ENCODE data around the gene CDC42. TPM values are rescaled to one million over a fixed set of nuclear protein-coding genes. Genes with fewer than 3 reads are reported as not detected.

The CDC42 gene
- total and polyA plus RNA-seq, 3 experiments from 2014 or later: 294 to 347 (median 317) TPM

GRCh38 chr1:22127731-22128130 lies 75.2 kb downstream of the CDC42 start:
- Mint-ChIP-seq H3K27me3 (no peaks in the 10 kb centered on the region), H3K36me3 (no peaks in the 10 kb centered on the region), H3K4me3 (no peak overlapping the region), H3K27ac (peak overlapping the region in 2 of 8 donors; percentile 18 to 26), H3K9me3 (no peaks in the 10 kb centered on the region), H3K4me1 (no peaks in the 10 kb centered on the region)
- no peak overlapping the region for H3K4me3 ChIP-seq (ENCODE audit: low read length)
- no peaks in the 10 kb centered on the region for H3K36me3 ChIP-seq (ENCODE audit: insufficient read depth, low read length)
- DNase-seq: no peak
- H3K4me1 ChIP-seq (ENCODE audit: insufficient read depth, low read length): no peaks in the 10 kb centered on the region
- no peak overlapping the region for H3K27ac ChIP-seq (ENCODE audit: low read depth, low read length)
- no peaks in the 10 kb centered on the region for H3K27me3 ChIP-seq (ENCODE audit: insufficient read depth, low read length, poor library complexity, severe bottlenecking)
- CTCF ChIA-PET: interaction anchor here (0.9 kb wide), 1 partner anchor 22 kb away, joined by 3 read pairs; no protein-coding TSS in a partner anchor
- POLR2A ChIA-PET: no interaction called here
- H3K9me3 ChIP-seq (ENCODE audit: low read length): no peaks in the 10 kb centered on the region

GRCh38 chr1:22128392-22128791 lies 75.9 kb downstream of the CDC42 start:
- Mint-ChIP-seq H3K9me3 (no peaks in the 10 kb centered on the region), H3K27me3 (no peaks in the 10 kb centered on the region), H3K4me3 (no peak overlapping the region), H3K36me3 (no peaks in the 10 kb centered on the region), H3K27ac (no peak overlapping the region), H3K4me1 (no peaks in the 10 kb centered on the region)
- Histone ChIP-seq H3K4me1 (ENCODE audit: insufficient read depth, low read length) (no peaks in the 10 kb centered on the region), H3K9me3 (ENCODE audit: low read length) (no peaks in the 10 kb centered on the region), H3K27me3 (ENCODE audit: insufficient read depth, low read length, poor library complexity, severe bottlenecking) (no peaks in the 10 kb centered on the region), H3K27ac (ENCODE audit: low read depth, low read length) (no peak overlapping the region), H3K36me3 (ENCODE audit: insufficient read depth, low read length) (no peaks in the 10 kb centered on the region), H3K4me3 (ENCODE audit: low read length) (no peak overlapping the region)
- ChIA-PET POLR2A (no interaction called here), CTCF (interaction anchor here (0.9 kb wide), 1 partner anchor 23 kb away, joined by 3 read pairs; no protein-coding TSS in a partner anchor)
- no peak for DNase-seq

- Histone ChIP-seq H3K27me3 (ENCODE audit: insufficient read depth, low read length, poor library complexity, severe bottlenecking) (no peaks in the 10 kb centered on the region), H3K4me1 (ENCODE audit: insufficient read depth, low read length) (no peaks in the 10 kb centered on the region), H3K36me3 (ENCODE audit: insufficient read depth, low read length) (no peaks in the 10 kb centered on the region), H3K9me3 (ENCODE audit: low read length) (no peaks in the 10 kb centered on the region), H3K4me3 (ENCODE audit: low read length) (no peak overlapping the region), H3K27ac (ENCODE audit: low read depth, low read length) (no peak overlapping the region)
- H3K4me3 Mint-ChIP-seq: no peak overlapping the region
- H3K27me3 Mint-ChIP-seq: peaks cover under 1 to 1% of the 10 kb centered on the region in 2 donors
- no peaks in the 10 kb centered on the region for H3K9me3 Mint-ChIP-seq
- ChIA-PET CTCF (interaction anchor here (1.3 kb wide), 1 partner anchor 11 kb away, joined by 3 read pairs; no protein-coding TSS in a partner anchor), POLR2A (no interaction called here)
- H3K36me3 Mint-ChIP-seq: no peaks in the 10 kb centered on the region
- no peak for DNase-seq
- H3K4me1 Mint-ChIP-seq: no peaks in the 10 kb centered on the region
- H3K27ac Mint-ChIP-seq: peak overlapping the region in 1 of 8 donors; percentile 9
Measured at GRCh38 chr1:22129501-22130117, 77.1 kb downstream of the CDC42 start.

GRCh38 chr1:22131062-22131461 lies 78.6 kb downstream of the CDC42 start:
- no peaks in the 10 kb centered on the region for H3K4me1 ChIP-seq (ENCODE audit: insufficient read depth, low read length)
- DNase-seq: no peak
- Mint-ChIP-seq H3K9me3 (no peaks in the 10 kb centered on the region), H3K4me3 (no peak overlapping the region), H3K27ac (no peak overlapping the region), H3K27me3 (peaks cover 6 to 8% of the 10 kb centered on the region in 2 donors), H3K4me1 (no peaks in the 10 kb centered on the region), H3K36me3 (no peaks in the 10 kb centered on the region)
- ChIA-PET CTCF (interaction anchor here (1.7 kb wide), 1 partner anchor 73 kb away, joined by 3 read pairs; no protein-coding TSS in a partner anchor), POLR2A (no interaction called here)
- H3K36me3 ChIP-seq (ENCODE audit: insufficient read depth, low read length): no peaks in the 10 kb centered on the region
- no peak overlapping the region for H3K27ac ChIP-seq (ENCODE audit: low read depth, low read length)
- no peaks in the 10 kb centered on the region for H3K9me3 ChIP-seq (ENCODE audit: low read length)
- H3K27me3 ChIP-seq (ENCODE audit: insufficient read depth, low read length, poor library complexity, severe bottlenecking): no peaks in the 10 kb centered on the region
- no peak overlapping the region for H3K4me3 ChIP-seq (ENCODE audit: low read length)

- DNase-seq: peak; percentile 40 to 61 (median 42)
- Mint-ChIP-seq H3K27me3 (peaks cover 6 to 8% of the 10 kb centered on the region in 2 donors), H3K27ac (no peak overlapping the region), H3K4me3 (no peak overlapping the region), H3K9me3 (no peaks in the 10 kb centered on the region), H3K4me1 (no peaks in the 10 kb centered on the region), H3K36me3 (no peaks in the 10 kb centered on the region)
- H3K4me1 ChIP-seq (ENCODE audit: insufficient read depth, low read length): no peaks in the 10 kb centered on the region
- no peaks in the 10 kb centered on the region for H3K9me3 ChIP-seq (ENCODE audit: low read length)
- no peak overlapping the region for H3K4me3 ChIP-seq (ENCODE audit: low read length)
- peaks cover 4% of the 10 kb centered on the region for H3K27me3 ChIP-seq (ENCODE audit: insufficient read depth, low read length, poor library complexity, severe bottlenecking)
- no peaks in the 10 kb centered on the region for H3K36me3 ChIP-seq (ENCODE audit: insufficient read depth, low read length)
- POLR2A ChIA-PET: no interaction called here
- CTCF ChIA-PET: interaction anchor here (0.8 to 1.7 kb wide), 2 partner anchors 9 to 72 kb away, joined by 3 to 4 read pairs; no protein-coding TSS in a partner anchor
- H3K27ac ChIP-seq (ENCODE audit: low read depth, low read length): no peak overlapping the region
Measured at GRCh38 chr1:22131875-22132486, 79.5 kb downstream of the CDC42 start.

- peaks cover 0 to under 1% (median under 1%) of the 10 kb centered on the region in 3 donors for H3K4me1 Mint-ChIP-seq
Measured at GRCh38 chr1:22132517-22133235, 80.2 kb downstream of the CDC42 start.

GRCh38 chr1:22133247-22133930 lies 80.9 kb downstream of the CDC42 start:
- no peak for DNase-seq
- H3K27ac Mint-ChIP-seq: no peak overlapping the region
- peaks cover 9 to 12% of the 10 kb centered on the region in 2 donors for H3K27me3 Mint-ChIP-seq
- Histone ChIP-seq H3K27ac (ENCODE audit: low read depth, low read length) (no peak overlapping the region), H3K27me3 (ENCODE audit: insufficient read depth, low read length, poor library complexity, severe bottlenecking) (peaks cover 4% of the 10 kb centered on the region), H3K9me3 (ENCODE audit: low read length) (no peaks in the 10 kb centered on the region), H3K4me1 (ENCODE audit: insufficient read depth, low read length) (no peaks in the 10 kb centered on the region), H3K36me3 (ENCODE audit: insufficient read depth, low read length) (no peaks in the 10 kb centered on the region), H3K4me3 (ENCODE audit: low read length) (no peak overlapping the region)
- peaks cover 0 to 6% (median 3%) of the 10 kb centered on the region in 3 donors for H3K4me1 Mint-ChIP-seq
- ChIA-PET CTCF (interaction anchor here (0.8 kb wide), 1 partner anchor 28 kb away, joined by 3 read pairs; no protein-coding TSS in a partner anchor), POLR2A (no interaction called here)
- H3K4me3 Mint-ChIP-seq: no peak overlapping the region
- no peaks in the 10 kb centered on the region for H3K9me3 Mint-ChIP-seq
- H3K36me3 Mint-ChIP-seq: no peaks in the 10 kb centered on the region

More at GRCh38 chr1:22132517-22133235, 80.2 kb downstream of the CDC42 start:
- peaks cover 4% of the 10 kb centered on the region for H3K27me3 ChIP-seq (ENCODE audit: insufficient read depth, low read length, poor library complexity, severe bottlenecking)
- no peak overlapping the region for H3K4me3 ChIP-seq (ENCODE audit: low read length)
- H3K9me3 ChIP-seq (ENCODE audit: low read length): no peaks in the 10 kb centered on the region
- Mint-ChIP-seq H3K27me3 (peaks cover 6 to 8% of the 10 kb centered on the region in 2 donors), H3K27ac (no peak overlapping the region), H3K9me3 (no peaks in the 10 kb centered on the region), H3K4me3 (no peak overlapping the region), H3K36me3 (no peaks in the 10 kb centered on the region)
- no peak for DNase-seq
- H3K36me3 ChIP-seq (ENCODE audit: insufficient read depth, low read length): no peaks in the 10 kb centered on the region
- no peak overlapping the region for H3K27ac ChIP-seq (ENCODE audit: low read depth, low read length)
- CTCF ChIA-PET: interaction anchor here (0.8 to 1.7 kb wide), 2 partner anchors 8 to 71 kb away, joined by 3 to 4 read pairs; no protein-coding TSS in a partner anchor
- POLR2A ChIA-PET: no interaction called here
- no peaks in the 10 kb centered on the region for H3K4me1 ChIP-seq (ENCODE audit: insufficient read depth, low read length)
